Activated gamma-delta T cell treated with anti-CD3 and anti-CD28 coated beads, Interleukin-2, amount 50 U/mL, for 16 hours (primary cell): ENCODE results near the gene CEACAM16.

Experiments
- DNase-seq: peaks from one replicate; pipeline ENCODE4 v3.0.0-alpha.2; 2020; ENCODE audit warnings: low read depth

Gene CEACAM16

GRCh38 chr19:44746616-44746945 lies 47.6 kb downstream of the CEACAM16 start:
- DNase-seq: no peak

- peak; percentile 85 for DNase-seq
These were observed 48.2 kb downstream of the CEACAM16 start for GRCh38 chr19:44746946-44747738.

GRCh38 chr19:44747739-44748425 lies 48.9 kb downstream of the CEACAM16 start:
- no peak for DNase-seq

- DNase-seq: peak; percentile 66
These were observed 49.7 kb downstream of the CEACAM16 start, which contains the start of gene BCL3 for GRCh38 chr19:44748426-44749254. Gene BCL3, plus strand, starts transcription at chr19:44748708. Its CDS starts 83 bp downstream, at chr19:44748791.

GRCh38 chr19:44749292-44749691 lies 50.3 kb downstream of the CEACAM16 start:
- DNase-seq: no peak

- DNase-seq: no peak
These were observed 51.0 kb downstream of the CEACAM16 start for GRCh38 chr19:44749994-44750393.

- no peak for DNase-seq
These were observed 53.3 kb downstream of the CEACAM16 start for GRCh38 chr19:44752123-44752815.

GRCh38 chr19:44752816-44753625 lies 54.1 kb downstream of the CEACAM16 start:
- peak; percentile 93 for DNase-seq

- no peak for DNase-seq
These were observed 54.6 kb downstream of the CEACAM16 start for GRCh38 chr19:44753626-44753931.

GRCh38 chr19:44753932-44754749 lies 55.2 kb downstream of the CEACAM16 start:
- peak; percentile 54 for DNase-seq

GRCh38 chr19:44754750-44755080 lies 55.8 kb downstream of the CEACAM16 start:
- no peak for DNase-seq

- no peak for DNase-seq
These were observed 56.3 kb downstream of the CEACAM16 start for GRCh38 chr19:44755219-44755618.

GRCh38 chr19:44756089-44756562 lies 57.2 kb downstream of the CEACAM16 start:
- DNase-seq: no peak

- DNase-seq: no peak
These were observed 58.2 kb downstream of the CEACAM16 start for GRCh38 chr19:44757057-44757734.

- no peak for DNase-seq
These were observed 59.0 kb downstream of the CEACAM16 start for GRCh38 chr19:44757735-44758505.

- no peak for DNase-seq
These were observed 59.6 kb downstream of the CEACAM16 start for GRCh38 chr19:44758596-44758995.

GRCh38 chr19:44759083-44759804 lies 60.3 kb downstream of the CEACAM16 start:
- no peak for DNase-seq
